ENCODE results near the gene CEBPB.

CEBPB gene

DNA sequence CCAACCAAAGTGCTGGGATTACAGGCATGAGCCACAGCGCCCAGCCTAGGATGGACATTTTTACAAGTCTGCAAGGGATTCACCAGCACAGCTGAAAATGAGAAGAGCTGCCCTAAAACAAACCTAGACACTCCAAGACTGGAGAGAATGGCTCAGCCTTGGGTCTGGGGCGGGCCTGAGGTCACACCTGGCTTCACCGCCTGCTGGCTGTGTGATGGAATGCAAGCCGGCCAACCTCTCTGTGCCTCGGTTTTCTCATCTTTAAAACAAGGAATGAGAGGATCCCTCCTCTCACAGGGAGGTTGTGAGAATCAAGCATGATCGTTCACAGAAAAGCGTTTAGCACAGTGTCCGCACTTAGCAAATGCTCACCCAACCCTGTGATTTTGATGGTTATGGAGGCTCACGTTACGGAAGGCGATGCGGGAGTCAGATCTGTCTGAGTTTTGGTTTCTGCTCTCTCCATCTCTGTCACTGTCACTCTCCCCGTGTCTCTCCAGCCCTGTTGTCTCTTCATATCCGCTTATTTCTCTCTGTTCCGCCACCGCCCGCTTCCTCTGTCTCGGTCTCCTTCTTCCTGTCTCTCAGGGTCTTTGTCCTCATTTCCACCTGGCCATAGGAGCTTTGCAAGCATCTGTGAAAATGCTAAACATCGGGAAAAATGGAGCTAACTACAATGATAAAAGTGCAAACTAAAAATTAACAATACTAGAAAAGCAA, 47.6 kb downstream of the CEBPB start:
- Histone ChIP-seq H3K9me2 (replicated peaks; ENCODE audit: control insufficient read depth, low read length) (no peaks in the 10 kb centered on the region), H3K27ac (ENCODE audit: low read depth, low read length) (no peak overlapping the region), H3K4me1 (ENCODE audit: control insufficient read depth, low read length) (no peaks in the 10 kb centered on the region), H3F3A (ENCODE audit: control insufficient read depth, insufficient read depth) (no peaks in the 10 kb centered on the region), H4K20me1 (ENCODE audit: control insufficient read depth, insufficient read depth, low read depth, low read length) (no peaks in the 10 kb centered on the region), H3K79me2 (ENCODE audit: control insufficient read depth, low read length) (no peaks in the 10 kb centered on the region), H3K4me3 (ENCODE audit: low read length) (no peak overlapping the region), H3K27me3 (ENCODE audit: control insufficient read depth, low read length) (peaks cover 20% of the 10 kb centered on the region), H3K4me2 (ENCODE audit: low read length) (no peak overlapping the region), H3K9me3 (ENCODE audit: control insufficient read depth, insufficient read depth, low read length) (no peaks in the 10 kb centered on the region), H3K36me3 (ENCODE audit: control insufficient read depth, low read length) (no peaks in the 10 kb centered on the region)
- TF ChIP-seq, protein P1, sequence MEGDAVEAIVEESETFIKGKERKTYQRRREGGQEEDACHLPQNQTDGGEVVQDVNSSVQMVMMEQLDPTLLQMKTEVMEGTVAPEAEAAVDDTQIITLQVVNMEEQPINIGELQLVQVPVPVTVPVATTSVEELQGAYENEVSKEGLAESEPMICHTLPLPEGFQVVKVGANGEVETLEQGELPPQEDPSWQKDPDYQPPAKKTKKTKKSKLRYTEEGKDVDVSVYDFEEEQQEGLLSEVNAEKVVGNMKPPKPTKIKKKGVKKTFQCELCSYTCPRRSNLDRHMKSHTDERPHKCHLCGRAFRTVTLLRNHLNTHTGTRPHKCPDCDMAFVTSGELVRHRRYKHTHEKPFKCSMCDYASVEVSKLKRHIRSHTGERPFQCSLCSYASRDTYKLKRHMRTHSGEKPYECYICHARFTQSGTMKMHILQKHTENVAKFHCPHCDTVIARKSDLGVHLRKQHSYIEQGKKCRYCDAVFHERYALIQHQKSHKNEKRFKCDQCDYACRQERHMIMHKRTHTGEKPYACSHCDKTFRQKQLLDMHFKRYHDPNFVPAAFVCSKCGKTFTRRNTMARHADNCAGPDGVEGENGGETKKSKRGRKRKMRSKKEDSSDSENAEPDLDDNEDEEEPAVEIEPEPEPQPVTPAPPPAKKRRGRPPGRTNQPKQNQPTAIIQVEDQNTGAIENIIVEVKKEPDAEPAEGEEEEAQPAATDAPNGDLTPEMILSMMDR (IDR thresholded peaks at IDR 0.05; ENCODE audit: low read depth, low read length, poor library complexity, severe bottlenecking): no peak
- TF ChIP-seq EZH2phosphoT487 (IDR thresholded peaks at IDR 0.05; ENCODE audit: borderline replicate concordance, low read length): no peak

DNA sequence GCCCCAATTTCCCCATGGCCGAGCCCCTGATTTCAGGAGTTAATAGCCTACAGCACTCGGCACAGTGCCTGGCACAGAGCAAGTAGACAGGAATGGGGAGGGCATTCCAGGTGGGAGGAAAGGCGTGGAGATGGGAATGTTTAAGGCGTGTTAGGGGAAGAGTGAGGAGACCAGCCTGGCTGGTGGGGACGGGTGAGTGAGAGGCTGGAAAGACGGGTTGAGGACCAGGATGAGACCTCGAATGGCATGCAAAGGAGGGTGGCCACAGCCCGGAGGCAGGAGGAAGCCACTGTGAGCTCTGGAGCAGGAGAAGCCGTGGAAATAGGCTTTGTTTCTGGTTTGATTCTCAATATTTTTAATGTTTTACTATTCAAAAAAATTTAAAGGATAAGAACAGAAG, 49.5 kb downstream of the CEBPB start:
- Histone ChIP-seq H3F3A (ENCODE audit: control insufficient read depth, insufficient read depth) (no peaks in the 10 kb centered on the region), H3K9me3 (ENCODE audit: control insufficient read depth, insufficient read depth, low read length) (no peaks in the 10 kb centered on the region), H3K27me3 (ENCODE audit: control insufficient read depth, low read length) (peaks cover 18% of the 10 kb centered on the region), H3K4me1 (ENCODE audit: control insufficient read depth, low read length) (no peaks in the 10 kb centered on the region), H3K27ac (ENCODE audit: low read depth, low read length) (no peak overlapping the region), H3K4me3 (ENCODE audit: low read length) (no peak overlapping the region), H4K20me1 (ENCODE audit: control insufficient read depth, insufficient read depth, low read depth, low read length) (no peaks in the 10 kb centered on the region), H3K79me2 (ENCODE audit: control insufficient read depth, low read length) (no peaks in the 10 kb centered on the region), H3K36me3 (ENCODE audit: control insufficient read depth, low read length) (no peaks in the 10 kb centered on the region), H3K9me2 (replicated peaks; ENCODE audit: control insufficient read depth, low read length) (no peaks in the 10 kb centered on the region), H3K4me2 (ENCODE audit: low read length) (no peak overlapping the region)
- no peak for TF ChIP-seq EZH2phosphoT487 (IDR thresholded peaks at IDR 0.05; ENCODE audit: borderline replicate concordance, low read length)
- TF ChIP-seq, protein P1 (IDR thresholded peaks at IDR 0.05; ENCODE audit: low read depth, low read length, poor library complexity, severe bottlenecking): no peak

DNA sequence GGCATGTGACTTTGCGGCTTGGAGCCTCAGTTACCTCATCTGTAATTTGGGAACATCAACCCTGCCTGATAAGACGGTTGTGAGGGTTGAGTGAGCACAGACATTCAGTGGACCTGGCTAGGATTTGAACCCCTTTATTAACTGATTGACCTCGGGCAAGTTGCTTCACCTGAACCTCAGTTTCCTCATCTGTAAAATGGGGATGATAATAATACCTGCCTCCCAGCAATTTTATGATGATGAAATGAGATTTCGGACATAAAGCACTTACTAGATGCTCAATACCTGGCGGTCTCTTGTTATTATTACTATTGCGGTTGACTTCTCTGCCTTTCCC, 51.5 kb downstream of the CEBPB start:
- Histone ChIP-seq H3K79me2 (ENCODE audit: control insufficient read depth, low read length) (no peaks in the 10 kb centered on the region), H3K4me2 (ENCODE audit: low read length) (no peak overlapping the region), H3F3A (ENCODE audit: control insufficient read depth, insufficient read depth) (no peaks in the 10 kb centered on the region), H3K27ac (ENCODE audit: low read depth, low read length) (no peak overlapping the region), H3K27me3 (ENCODE audit: control insufficient read depth, low read length) (peaks cover 4% of the 10 kb centered on the region; the same call in 1 of the 2 replicates), H3K9me2 (replicated peaks; ENCODE audit: control insufficient read depth, low read length) (no peaks in the 10 kb centered on the region), H4K20me1 (ENCODE audit: control insufficient read depth, insufficient read depth, low read depth, low read length) (no peaks in the 10 kb centered on the region), H3K36me3 (ENCODE audit: control insufficient read depth, low read length) (no peaks in the 10 kb centered on the region), H3K4me3 (ENCODE audit: low read length) (no peak overlapping the region), H3K9me3 (ENCODE audit: control insufficient read depth, insufficient read depth, low read length) (no peaks in the 10 kb centered on the region), H3K4me1 (ENCODE audit: control insufficient read depth, low read length) (no peaks in the 10 kb centered on the region)
- no peak for TF ChIP-seq EZH2phosphoT487 (IDR thresholded peaks at IDR 0.05; ENCODE audit: borderline replicate concordance, low read length)
- TF ChIP-seq, protein P1 (IDR thresholded peaks at IDR 0.05; ENCODE audit: low read depth, low read length, poor library complexity, severe bottlenecking): no peak
